Measurements from ENCODE around the gene ECSIT.
A peak's percentile ranks its signal among the peaks of the same experiment; 100 is the strongest.

Gene ECSIT

DNA sequence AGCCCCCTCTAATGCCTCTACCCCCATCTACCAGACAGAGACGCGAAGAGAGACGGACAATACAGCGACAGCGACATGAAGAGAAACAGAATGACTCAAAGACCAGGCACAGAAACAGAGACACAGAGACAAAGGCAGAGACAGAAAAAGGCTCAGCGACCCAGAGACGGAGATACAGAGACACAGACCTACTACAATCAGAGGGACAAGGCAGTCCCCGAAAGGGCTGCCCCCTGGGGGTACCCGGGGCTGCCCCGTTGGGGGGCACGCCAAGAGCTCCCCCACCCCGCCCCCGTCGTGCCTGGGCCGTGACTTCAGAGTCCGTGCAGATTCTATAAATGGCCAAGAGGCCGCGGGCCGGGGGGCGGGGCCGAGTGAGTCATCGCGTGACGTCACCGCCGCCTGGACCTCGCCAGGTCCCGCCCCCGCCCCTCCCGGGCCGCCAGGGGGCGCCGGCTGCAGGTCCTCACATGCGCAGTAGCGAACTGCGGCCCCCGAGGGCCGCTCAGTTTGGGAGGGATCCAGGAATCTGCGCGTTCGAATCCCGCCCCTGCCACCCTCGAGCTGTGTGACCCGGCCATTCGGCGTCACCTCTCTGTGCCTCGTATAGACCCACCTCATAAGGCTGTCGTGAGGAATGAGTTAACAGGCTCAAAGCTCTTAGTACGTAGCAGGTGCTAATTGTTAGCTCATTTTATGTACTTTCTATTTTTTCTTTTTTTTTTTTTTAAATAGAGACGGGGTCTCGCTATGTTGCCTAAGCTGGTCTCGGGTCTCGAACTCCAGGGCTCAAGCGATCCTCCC lies 7.1 kb upstream of the ECSIT start:
- peak overlapping the region; percentile 64 for H3K4me2 ChIP-seq (ENCODE audit: low read length)
- H3K18ac ChIP-seq (ENCODE audit: low read length), result peak overlapping the region; percentile 19
- peaks cover 17 to 21% of the 10 kb centered on the region in 2 experiments for H3K4me1 ChIP-seq (ENCODE audit: control insufficient read depth in 1 of 2, insufficient read depth in 2 of 2, low read length in 2 of 2)
- peak overlapping the region; percentile 21 for H2AK5ac ChIP-seq (ENCODE audit: low read length)
- H3K9me3 ChIP-seq (ENCODE audit: insufficient read depth, low read depth, low read length), result no peaks in the 10 kb centered on the region
- peaks cover 20% of the 10 kb centered on the region for H3K79me2 ChIP-seq (ENCODE audit: control insufficient read depth, insufficient read depth, low read length, poor library complexity)
- H2BK5ac ChIP-seq (ENCODE audit: low read depth, low read length, poor library complexity), result peak overlapping the region; percentile 96
- H3K4me3 ChIP-seq (ENCODE audit: low read depth, low read length), result no peak overlapping the region
- H4K8ac ChIP-seq (ENCODE audit: low read depth, low read length), result peak overlapping the region; percentile 73
- no peaks in the 10 kb centered on the region for H3K27me3 ChIP-seq (ENCODE audit: insufficient read depth, low read length)
- peak overlapping the region; percentile 71 for H3K9ac ChIP-seq (ENCODE audit: low read length)
- peak overlapping the region; percentile 65 for H3K4ac ChIP-seq (ENCODE audit: low read depth, low read length)
- peak overlapping the region; percentile 81 for H2AFZ ChIP-seq (ENCODE audit: insufficient read depth, low read length, poor library complexity)
- peak overlapping the region; percentile 62 for H3K14ac ChIP-seq (ENCODE audit: low read length)
- peak overlapping the region; percentile 78 for H4K91ac ChIP-seq (ENCODE audit: low read depth, low read length)
- H2BK120ac ChIP-seq (ENCODE audit: insufficient read depth, low read length, poor library complexity), result peak overlapping the region; percentile 90
- H2BK12ac ChIP-seq (ENCODE audit: low read length), result peak overlapping the region; percentile 58
- H3K79me1 ChIP-seq (ENCODE audit: low read length), result peaks cover 29% of the 10 kb centered on the region
- H3K36me3 ChIP-seq (ENCODE audit: control insufficient read depth in 1 of 2, insufficient read depth in 2 of 2, low read length in 2 of 2), result peaks cover 2 to 6% of the 10 kb centered on the region in 2 experiments
- no peak overlapping the region for H3K23ac ChIP-seq (ENCODE audit: low read length)
- DNase-seq, result peak; percentile 89 to 96
- peak overlapping the region; percentile 31 for H3K27ac ChIP-seq (ENCODE audit: low read depth, low read length)
- H4K12ac ChIP-seq (ENCODE audit: low read depth, low read length), result peak overlapping the region; percentile 47
- no CpG with 5 or more reads among the region's 54 CpGs for WGBS (ENCODE audit: extremely low coverage, insufficient coverage, insufficient read length)

DNA sequence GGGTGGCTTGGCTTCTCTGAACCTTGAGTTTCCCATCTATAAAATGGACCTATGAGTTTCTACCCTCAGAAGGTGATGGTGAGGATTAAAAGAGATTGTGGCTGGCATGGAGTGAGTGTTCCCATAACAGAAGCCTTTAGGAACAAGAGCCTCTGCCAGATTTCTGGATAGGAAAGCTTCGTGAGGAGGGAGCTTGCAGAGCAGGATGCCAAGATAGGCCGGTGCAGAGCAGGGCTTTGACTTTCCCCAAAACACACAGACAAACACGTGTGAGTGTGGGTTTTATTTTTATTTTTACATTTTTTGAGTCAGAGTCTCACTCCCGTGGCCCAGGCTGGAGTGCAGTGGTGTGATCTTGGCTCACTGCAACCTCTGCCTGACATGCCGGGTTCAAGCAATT lies 6.0 kb upstream of the ECSIT start:
- Histone ChIP-seq H2AFZ (ENCODE audit: insufficient read depth, low read length, poor library complexity) (no peak overlapping the region), H3K79me1 (ENCODE audit: low read length) (peaks cover 21% of the 10 kb centered on the region), H3K36me3 (ENCODE audit: control insufficient read depth in 1 of 2, insufficient read depth in 2 of 2, low read length in 2 of 2) (no peaks in the 10 kb centered on the region), H4K8ac (ENCODE audit: low read depth, low read length) (no peak overlapping the region), H3K23ac (ENCODE audit: low read length) (no peak overlapping the region), H3K27me3 (ENCODE audit: insufficient read depth, low read length) (no peaks in the 10 kb centered on the region), H4K91ac (ENCODE audit: low read depth, low read length) (no peak overlapping the region), H3K27ac (ENCODE audit: low read depth, low read length) (no peak overlapping the region), H3K4me3 (ENCODE audit: low read depth, low read length) (no peak overlapping the region), H2BK12ac (ENCODE audit: low read length) (no peak overlapping the region), H3K4me1 (ENCODE audit: control insufficient read depth in 1 of 2, insufficient read depth in 2 of 2, low read length in 2 of 2) (peaks cover 12 to 15% of the 10 kb centered on the region in 2 experiments), H2BK5ac (ENCODE audit: low read depth, low read length, poor library complexity) (no peak overlapping the region), H3K9ac (ENCODE audit: low read length) (no peak overlapping the region), H3K79me2 (ENCODE audit: control insufficient read depth, insufficient read depth, low read length, poor library complexity) (peaks cover 13% of the 10 kb centered on the region), H3K9me3 (ENCODE audit: insufficient read depth, low read depth, low read length) (no peaks in the 10 kb centered on the region), H4K12ac (ENCODE audit: low read depth, low read length) (no peak overlapping the region), H3K4ac (ENCODE audit: low read depth, low read length) (no peak overlapping the region), H2AK5ac (ENCODE audit: low read length) (no peak overlapping the region), H3K18ac (ENCODE audit: low read length) (no peak overlapping the region), H2BK120ac (ENCODE audit: insufficient read depth, low read length, poor library complexity) (no peak overlapping the region), H3K14ac (ENCODE audit: low read length) (no peak overlapping the region), H3K4me2 (ENCODE audit: low read length) (no peak overlapping the region)
- WGBS (ENCODE audit: extremely low coverage, insufficient coverage, insufficient read length), result no CpG with 5 or more reads among the region's 5 CpGs
- no peak for DNase-seq

GRCh38 chr19:11534538-11534937 lies 5.6 kb upstream of the ECSIT start:
- no peaks in the 10 kb centered on the region for H3K27me3 ChIP-seq (ENCODE audit: insufficient read depth, low read length)
- H3K36me3 ChIP-seq (ENCODE audit: control insufficient read depth in 1 of 2, insufficient read depth in 2 of 2, low read length in 2 of 2), result no peaks in the 10 kb centered on the region
- H3K9ac ChIP-seq (ENCODE audit: low read length), result no peak overlapping the region
- H3K79me2 ChIP-seq (ENCODE audit: control insufficient read depth, insufficient read depth, low read length, poor library complexity), result peaks cover 12% of the 10 kb centered on the region
- WGBS (ENCODE audit: extremely low coverage, insufficient coverage, insufficient read length), result no CpG with 5 or more reads among the region's 1 CpG
- no peak overlapping the region for H2BK12ac ChIP-seq (ENCODE audit: low read length)
- H3K4ac ChIP-seq (ENCODE audit: low read depth, low read length), result no peak overlapping the region
- H2AFZ ChIP-seq (ENCODE audit: insufficient read depth, low read length, poor library complexity), result no peak overlapping the region
- no peak for DNase-seq
- no peak overlapping the region for H4K12ac ChIP-seq (ENCODE audit: low read depth, low read length)
- no peak overlapping the region for H2BK120ac ChIP-seq (ENCODE audit: insufficient read depth, low read length, poor library complexity)
- no peak overlapping the region for H4K91ac ChIP-seq (ENCODE audit: low read depth, low read length)
- H3K27ac ChIP-seq (ENCODE audit: low read depth, low read length), result no peak overlapping the region
- no peak overlapping the region for H3K4me2 ChIP-seq (ENCODE audit: low read length)
- H3K14ac ChIP-seq (ENCODE audit: low read length), result no peak overlapping the region
- no peak overlapping the region for H3K4me3 ChIP-seq (ENCODE audit: low read depth, low read length)
- H3K79me1 ChIP-seq (ENCODE audit: low read length), result peaks cover 19% of the 10 kb centered on the region
- H2BK5ac ChIP-seq (ENCODE audit: low read depth, low read length, poor library complexity), result no peak overlapping the region
- H3K9me3 ChIP-seq (ENCODE audit: insufficient read depth, low read depth, low read length), result no peaks in the 10 kb centered on the region
- H3K4me1 ChIP-seq (ENCODE audit: control insufficient read depth in 1 of 2, insufficient read depth in 2 of 2, low read length in 2 of 2), result peaks cover 11 to 15% of the 10 kb centered on the region in 2 experiments
- H3K23ac ChIP-seq (ENCODE audit: low read length), result no peak overlapping the region
- no peak overlapping the region for H2AK5ac ChIP-seq (ENCODE audit: low read length)
- H4K8ac ChIP-seq (ENCODE audit: low read depth, low read length), result no peak overlapping the region
- no peak overlapping the region for H3K18ac ChIP-seq (ENCODE audit: low read length)

GRCh38 chr19:11530432-11530831 lies 1.5 kb upstream of the ECSIT start:
- Histone ChIP-seq H3K4me1 (ENCODE audit: control insufficient read depth in 1 of 2, insufficient read depth in 2 of 2, low read length in 2 of 2) (peaks cover 3 to 8% of the 10 kb centered on the region in 2 experiments), H2BK5ac (ENCODE audit: low read depth, low read length, poor library complexity) (no peak overlapping the region), H3K23ac (ENCODE audit: low read length) (no peak overlapping the region), H2AFZ (ENCODE audit: insufficient read depth, low read length, poor library complexity) (no peak overlapping the region), H2BK120ac (ENCODE audit: insufficient read depth, low read length, poor library complexity) (no peak overlapping the region), H3K18ac (ENCODE audit: low read length) (no peak overlapping the region), H4K91ac (ENCODE audit: low read depth, low read length) (no peak overlapping the region), H3K79me2 (ENCODE audit: control insufficient read depth, insufficient read depth, low read length, poor library complexity) (peaks cover 2% of the 10 kb centered on the region), H4K8ac (ENCODE audit: low read depth, low read length) (no peak overlapping the region), H2BK12ac (ENCODE audit: low read length) (no peak overlapping the region), H3K14ac (ENCODE audit: low read length) (no peak overlapping the region), H3K36me3 (ENCODE audit: control insufficient read depth in 1 of 2, insufficient read depth in 2 of 2, low read length in 2 of 2) (no peaks in the 10 kb centered on the region), H3K4me3 (ENCODE audit: low read depth, low read length) (no peak overlapping the region), H3K9ac (ENCODE audit: low read length) (no peak overlapping the region), H4K12ac (ENCODE audit: low read depth, low read length) (no peak overlapping the region), H2AK5ac (ENCODE audit: low read length) (no peak overlapping the region), H3K4ac (ENCODE audit: low read depth, low read length) (no peak overlapping the region), H3K27me3 (ENCODE audit: insufficient read depth, low read length) (no peaks in the 10 kb centered on the region), H3K27ac (ENCODE audit: low read depth, low read length) (no peak overlapping the region), H3K4me2 (ENCODE audit: low read length) (no peak overlapping the region), H3K79me1 (ENCODE audit: low read length) (peaks cover 7% of the 10 kb centered on the region), H3K9me3 (ENCODE audit: insufficient read depth, low read depth, low read length) (no peaks in the 10 kb centered on the region)
- WGBS (ENCODE audit: extremely low coverage, insufficient coverage, insufficient read length), result no CpG with 5 or more reads among the region's 9 CpGs
- DNase-seq, result peak; percentile 92 to 97

Data from trophoblast cell (in vitro differentiated cells and primary cell).